Mammary epithelial cell (primary cell): ENCODE results near the gene DIO1.

Source experiments
- CTCF ChIP-seq, 2 donors: IDR thresholded peaks in 1 of 2; conservative IDR thresholded peaks in 1 of 2; 2 replicates each; pipeline ENCODE4 v1.5.1; 2011 to 2012; ENCODE audit warnings: inconsistent platforms in 2 of 2, low read length in 2 of 2, mild to moderate bottlenecking in 2 of 2, control low read depth in 1 of 2, low read depth in 1 of 2; ENCODE audit not compliant: insufficient read depth in 1 of 2; ENCODE audit errors: extremely low read depth in 1 of 2
- EZH2 ChIP-seq: IDR thresholded peaks from 2 replicates; pipeline ENCODE4 v1.6.1; 2012; ENCODE audit warnings: low read length, inconsistent platforms, borderline replicate concordance

DNA sequence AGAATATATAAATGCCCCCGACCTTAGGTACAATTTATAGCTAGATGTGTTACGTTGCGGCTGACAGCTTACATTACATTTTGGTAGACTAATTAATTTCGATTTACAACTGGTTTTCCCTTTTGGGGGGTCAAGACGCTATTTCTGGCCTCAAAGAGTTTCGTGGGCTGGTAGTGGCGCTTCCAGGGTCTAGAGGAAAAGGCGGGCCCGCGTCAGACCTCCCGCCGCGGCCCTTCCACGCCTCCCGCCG is 51.1 kb downstream of the DIO1 start:
- no peak for TF ChIP-seq CTCF (conservative IDR thresholded peaks at IDR 0.05 in 1 of 2, IDR thresholded peaks at IDR 0.05 in 1 of 2; ENCODE audit: extremely low read depth in 1 of 2, insufficient read depth in 1 of 2, low read depth in 1 of 2, low read length in 2 of 2)
- TF ChIP-seq EZH2: no peak
